Measurements from ENCODE around the gene IRF6.

IRF6 gene

DNA sequence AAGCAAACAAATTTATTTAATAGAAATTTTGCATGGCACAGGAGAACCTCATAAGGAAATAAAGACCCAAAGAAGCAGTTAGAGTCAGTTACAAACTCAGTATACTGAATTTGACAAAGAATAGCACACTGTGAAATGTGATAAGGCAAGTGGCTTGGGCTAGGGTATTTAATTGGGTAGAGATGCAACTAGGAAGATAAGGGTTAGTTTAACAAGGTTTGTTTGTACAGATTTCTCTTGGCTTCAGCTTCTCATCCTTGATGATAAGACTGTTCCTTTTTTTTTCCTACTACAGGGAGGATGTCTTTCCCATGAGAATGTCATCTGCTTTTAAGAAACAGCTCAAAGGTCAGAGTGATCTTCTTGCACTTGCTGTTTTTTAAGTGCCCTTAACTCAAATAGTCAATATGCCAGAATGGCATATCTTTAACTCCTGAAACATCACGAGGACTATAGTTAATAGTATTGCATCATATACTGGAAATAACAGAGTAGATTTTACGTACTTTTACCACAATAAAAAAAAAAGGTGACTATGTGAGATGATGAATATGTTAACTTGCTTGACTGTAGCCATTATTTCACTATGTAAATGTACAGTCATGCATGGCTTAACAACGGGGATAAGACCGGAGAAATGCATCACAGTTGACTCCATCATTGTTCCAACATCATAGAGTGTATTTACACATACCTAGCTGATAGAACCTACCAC lies 59.3 kb downstream of the IRF6 start:
- H3K9me3 ChIP-seq = no peaks in the 10 kb centered on the region
- H3K4me3 ChIP-seq (ENCODE audit: low read depth in 1 of 2, low read length in 1 of 2) = no peak overlapping the region
- peaks cover 42 to 43% of the 10 kb centered on the region in 2 experiments for H3K4me1 ChIP-seq (ENCODE audit: control insufficient read depth in 1 of 2, insufficient read depth in 1 of 2, low read depth in 1 of 2, low read length in 1 of 2)
- H3K27me3 ChIP-seq = no peaks in the 10 kb centered on the region
- TF ChIP-seq, protein P1, sequence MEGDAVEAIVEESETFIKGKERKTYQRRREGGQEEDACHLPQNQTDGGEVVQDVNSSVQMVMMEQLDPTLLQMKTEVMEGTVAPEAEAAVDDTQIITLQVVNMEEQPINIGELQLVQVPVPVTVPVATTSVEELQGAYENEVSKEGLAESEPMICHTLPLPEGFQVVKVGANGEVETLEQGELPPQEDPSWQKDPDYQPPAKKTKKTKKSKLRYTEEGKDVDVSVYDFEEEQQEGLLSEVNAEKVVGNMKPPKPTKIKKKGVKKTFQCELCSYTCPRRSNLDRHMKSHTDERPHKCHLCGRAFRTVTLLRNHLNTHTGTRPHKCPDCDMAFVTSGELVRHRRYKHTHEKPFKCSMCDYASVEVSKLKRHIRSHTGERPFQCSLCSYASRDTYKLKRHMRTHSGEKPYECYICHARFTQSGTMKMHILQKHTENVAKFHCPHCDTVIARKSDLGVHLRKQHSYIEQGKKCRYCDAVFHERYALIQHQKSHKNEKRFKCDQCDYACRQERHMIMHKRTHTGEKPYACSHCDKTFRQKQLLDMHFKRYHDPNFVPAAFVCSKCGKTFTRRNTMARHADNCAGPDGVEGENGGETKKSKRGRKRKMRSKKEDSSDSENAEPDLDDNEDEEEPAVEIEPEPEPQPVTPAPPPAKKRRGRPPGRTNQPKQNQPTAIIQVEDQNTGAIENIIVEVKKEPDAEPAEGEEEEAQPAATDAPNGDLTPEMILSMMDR (IDR thresholded peaks at IDR 0.05) = no peak
- H3K36me3 ChIP-seq = no peaks in the 10 kb centered on the region
- H3K27ac ChIP-seq = no peak overlapping the region

DNA sequence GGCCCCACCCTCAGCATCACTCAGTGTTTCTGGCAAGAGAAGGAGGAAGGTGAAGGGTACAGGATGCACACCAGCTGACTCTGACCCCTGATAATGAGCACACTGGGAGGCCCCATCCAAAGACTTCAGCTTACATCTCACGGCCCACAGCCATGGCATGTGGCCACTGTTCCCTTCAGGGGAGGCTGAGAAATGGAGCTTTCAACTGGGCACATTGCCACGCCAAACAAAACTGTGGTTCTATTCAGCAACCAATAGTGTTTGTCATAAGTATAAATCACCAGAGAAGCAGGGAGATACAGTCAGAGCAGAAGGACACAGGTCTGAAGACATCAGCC lies 62.8 kb downstream of the IRF6 start:
- H3K4me3 ChIP-seq (ENCODE audit: low read depth in 1 of 2, low read length in 1 of 2) = no peak overlapping the region
- no peaks in the 10 kb centered on the region for H3K9me3 ChIP-seq
- no peaks in the 10 kb centered on the region for H3K27me3 ChIP-seq
- no peaks in the 10 kb centered on the region for H3K36me3 ChIP-seq
- TF ChIP-seq, protein P1 (IDR thresholded peaks at IDR 0.05) = no peak
- H3K27ac ChIP-seq = no peak overlapping the region
- H3K4me1 ChIP-seq (ENCODE audit: control insufficient read depth in 1 of 2, insufficient read depth in 1 of 2, low read depth in 1 of 2, low read length in 1 of 2) = peaks cover 7 to 8% of the 10 kb centered on the region in 2 experiments

DNA sequence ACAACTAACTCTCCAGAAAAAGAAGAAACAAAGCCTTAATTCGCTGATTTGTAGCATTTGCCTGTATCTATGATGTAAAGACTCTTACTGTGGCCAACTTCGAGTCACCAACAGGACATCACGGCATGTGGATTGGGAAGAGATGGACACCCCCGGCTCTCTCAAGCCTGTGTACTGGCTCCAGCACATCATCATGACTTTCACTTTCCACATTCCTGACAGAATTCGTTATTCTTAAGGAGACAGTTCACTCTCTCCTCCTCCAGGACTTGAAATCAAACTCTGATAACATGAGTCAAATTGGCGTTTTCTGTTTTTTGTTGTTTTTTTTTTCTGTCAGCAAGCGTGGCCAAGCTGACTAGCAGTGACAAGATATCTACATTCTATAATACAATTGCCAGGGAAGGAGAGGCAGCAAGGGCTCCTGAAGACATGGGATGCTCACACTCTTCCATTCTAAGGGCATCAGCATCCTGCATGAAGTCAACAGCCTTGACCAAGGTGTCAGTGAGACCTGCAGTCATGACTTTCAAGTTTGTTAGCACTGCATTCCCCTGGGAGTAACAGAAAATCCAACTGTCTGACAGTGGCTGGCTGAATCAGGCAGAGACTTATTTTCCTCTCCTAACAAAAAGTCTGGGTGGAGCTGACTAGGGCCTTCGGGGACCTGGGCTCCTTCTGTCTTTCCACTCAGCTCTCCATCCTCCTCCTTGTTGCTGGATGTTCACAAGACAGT lies 63.4 kb downstream of the IRF6 start:
- Histone ChIP-seq H3K27me3 (no peaks in the 10 kb centered on the region), H3K4me1 (ENCODE audit: control insufficient read depth in 1 of 2, insufficient read depth in 1 of 2, low read depth in 1 of 2, low read length in 1 of 2) (peaks cover 3 to 4% of the 10 kb centered on the region in 2 experiments), H3K27ac (no peak overlapping the region), H3K9me3 (no peaks in the 10 kb centered on the region), H3K4me3 (ENCODE audit: low read depth in 1 of 2, low read length in 1 of 2) (no peak overlapping the region), H3K36me3 (no peaks in the 10 kb centered on the region)
- TF ChIP-seq, protein P1 (IDR thresholded peaks at IDR 0.05) = no peak

DNA sequence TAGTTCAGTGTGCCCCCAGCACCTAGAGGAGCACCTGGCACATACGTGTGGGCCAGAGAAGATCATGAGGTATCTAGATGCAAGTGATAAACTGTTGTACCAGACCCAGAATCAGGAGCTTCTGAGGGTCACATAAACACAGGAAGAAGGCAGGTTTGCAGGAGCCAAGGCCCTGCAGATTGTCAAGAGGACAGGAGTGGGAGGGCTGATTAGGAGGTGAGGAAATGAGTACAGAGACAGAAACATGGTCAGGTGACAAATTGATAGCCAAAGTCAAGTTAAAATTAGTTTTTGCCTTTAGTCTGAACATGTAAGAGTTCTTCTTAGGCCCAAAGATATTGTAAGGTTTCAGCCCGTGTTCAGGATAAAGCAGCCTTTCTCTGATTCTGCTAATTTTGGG lies 64.1 kb downstream of the IRF6 start:
- TF ChIP-seq, protein P1 (IDR thresholded peaks at IDR 0.05) = no peak
- Histone ChIP-seq H3K4me1 (ENCODE audit: control insufficient read depth in 1 of 2, insufficient read depth in 1 of 2, low read depth in 1 of 2, low read length in 1 of 2) (no peaks in the 10 kb centered on the region), H3K4me3 (ENCODE audit: low read depth in 1 of 2, low read length in 1 of 2) (no peak overlapping the region), H3K27me3 (peaks cover under 1% of the 10 kb centered on the region), H3K36me3 (no peaks in the 10 kb centered on the region), H3K9me3 (no peaks in the 10 kb centered on the region), H3K27ac (no peak overlapping the region)

DNA sequence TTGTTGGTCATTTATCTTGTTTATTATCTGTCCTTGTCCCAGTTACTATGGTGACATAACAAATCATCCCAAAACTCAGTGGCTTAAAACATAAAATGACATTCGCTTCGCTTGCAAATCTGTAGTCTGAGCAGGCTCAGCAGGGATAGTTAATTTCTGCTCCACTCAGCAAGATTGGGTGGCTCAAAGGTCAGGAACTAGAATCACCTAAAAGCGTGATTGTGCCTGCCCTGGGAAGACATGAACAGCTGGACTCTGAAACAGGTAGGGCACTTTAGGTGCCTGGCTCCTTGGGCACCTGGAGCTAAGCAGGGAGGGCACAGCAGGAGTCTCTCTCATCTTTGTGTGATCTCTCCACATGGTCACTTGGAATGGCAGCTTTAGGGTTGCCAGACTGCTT lies 64.7 kb downstream of the IRF6 start:
- H3K4me1 ChIP-seq (ENCODE audit: control insufficient read depth in 1 of 2, insufficient read depth in 1 of 2, low read depth in 1 of 2, low read length in 1 of 2) = no peaks in the 10 kb centered on the region
- peaks cover 7% of the 10 kb centered on the region for H3K27me3 ChIP-seq
- no peaks in the 10 kb centered on the region for H3K9me3 ChIP-seq
- TF ChIP-seq, protein P1 (IDR thresholded peaks at IDR 0.05) = no peak
- H3K27ac ChIP-seq = no peak overlapping the region
- no peak overlapping the region for H3K4me3 ChIP-seq (ENCODE audit: low read depth in 1 of 2, low read length in 1 of 2)
- no peaks in the 10 kb centered on the region for H3K36me3 ChIP-seq

All from neutrophil (primary cell).